HG02840 (cell line): ENCODE results near the gene IL6R.

ENCODE experiments used
- ATAC-seq: cut with Tn5 transposase; IDR thresholded peaks from one replicate; pipeline ENCODE4 v1.9.1; 2021; ENCODE audit warnings: mild to moderate bottlenecking, moderate library complexity, moderate number of reproducible peaks; ENCODE audit not compliant: unreplicated experiment, low FRiP score

IL6R gene

DNA sequence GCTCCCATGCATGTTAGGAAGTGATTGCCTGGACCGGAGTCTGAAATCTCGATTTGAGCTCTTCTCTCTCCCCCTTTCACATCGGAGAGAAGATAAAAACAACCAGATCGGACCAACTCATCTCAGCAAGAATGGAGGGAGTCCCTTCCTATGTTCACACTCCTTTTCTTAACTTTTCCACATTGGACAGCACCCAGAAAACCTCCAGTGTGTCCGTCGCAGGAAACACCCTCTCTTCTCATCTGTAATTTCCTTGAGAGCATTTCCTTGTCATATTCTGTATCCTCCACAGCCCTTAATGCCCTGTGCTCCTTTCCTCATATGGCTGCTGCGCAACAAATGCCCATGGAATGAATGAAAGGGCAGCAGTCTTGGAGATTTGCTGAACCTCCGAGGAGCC lies 95.4 kb downstream of the IL6R start:
- ATAC-seq, result no peak

DNA sequence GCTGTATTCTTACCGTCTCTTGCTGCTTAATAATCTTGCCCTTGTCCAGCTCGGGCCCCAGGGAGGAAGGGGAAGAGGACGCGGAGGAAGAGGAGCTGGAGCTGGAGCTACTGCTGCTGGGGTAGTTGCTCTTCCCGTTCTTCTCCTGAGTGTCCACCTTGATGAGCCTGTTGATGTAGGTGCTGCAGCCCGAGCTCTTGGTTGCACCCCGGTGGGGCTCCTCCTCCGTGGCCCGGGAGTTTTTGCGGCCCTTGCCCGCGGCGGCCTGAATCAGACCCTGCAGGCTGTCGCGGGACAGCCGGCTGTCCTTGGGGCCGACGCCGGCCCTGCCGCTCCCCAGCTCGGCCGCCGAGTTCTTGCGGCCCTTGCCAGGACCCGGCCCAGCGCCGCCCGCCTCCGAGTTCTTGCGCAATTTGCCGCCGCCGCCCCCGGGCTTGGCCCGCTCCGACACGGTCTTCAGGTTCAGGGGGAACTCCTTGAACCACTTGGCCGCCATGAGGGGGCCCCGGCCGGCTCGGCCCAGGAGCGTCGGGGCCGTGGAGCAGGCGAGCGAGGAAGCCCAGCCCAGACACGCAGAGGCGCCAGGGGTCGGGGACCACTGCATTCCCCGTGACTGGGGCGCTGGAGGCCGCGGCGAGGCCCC lies 96.4 kb downstream of the IL6R start:
- no peak for ATAC-seq

DNA sequence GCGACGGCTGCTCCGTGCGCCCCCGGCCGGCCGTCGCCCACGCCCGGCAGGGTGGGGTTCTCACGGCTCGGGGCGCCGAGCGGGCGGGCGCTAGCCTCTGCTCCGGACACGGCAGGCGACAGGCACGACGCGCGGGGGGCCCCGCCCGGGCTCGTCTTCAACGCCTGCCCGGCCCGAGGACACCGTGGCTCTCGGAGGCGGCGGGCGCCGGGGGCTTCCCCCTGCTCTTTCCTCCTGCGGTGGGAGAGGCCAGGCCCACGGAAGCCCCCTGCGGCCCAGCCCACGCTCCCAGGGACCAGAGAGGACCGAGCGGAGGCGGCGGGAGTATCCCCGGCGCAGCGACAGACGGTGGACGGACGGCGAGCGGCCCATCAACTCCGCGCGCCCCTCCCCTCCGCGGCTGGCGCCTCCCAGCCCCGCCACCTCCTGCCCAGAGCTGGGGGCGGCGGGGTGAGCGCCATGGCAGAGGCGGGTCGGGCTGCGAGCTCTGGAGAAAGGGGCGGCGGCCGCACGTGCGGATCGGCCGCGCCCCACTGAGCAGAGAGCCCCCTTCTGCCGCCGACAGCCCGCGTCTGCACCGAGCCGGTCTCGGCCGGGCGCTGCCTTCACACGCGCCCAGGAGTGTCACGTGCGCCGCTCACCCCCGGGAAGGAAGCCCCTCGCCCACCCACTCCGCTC lies 97.1 kb downstream of the IL6R start, which contains the start of the genes SHE and TDRD10:
Gene SHE (minus strand): TSS at position 347 of the 678 bp plus-strand sequence. CDS start 386 bp downstream, outside the sequence.
Gene TDRD10 (plus strand): TSS at position 154 of the 678 bp plus-strand sequence. CDS start 4,685 bp downstream, outside the sequence.
- ATAC-seq, result no peak

DNA sequence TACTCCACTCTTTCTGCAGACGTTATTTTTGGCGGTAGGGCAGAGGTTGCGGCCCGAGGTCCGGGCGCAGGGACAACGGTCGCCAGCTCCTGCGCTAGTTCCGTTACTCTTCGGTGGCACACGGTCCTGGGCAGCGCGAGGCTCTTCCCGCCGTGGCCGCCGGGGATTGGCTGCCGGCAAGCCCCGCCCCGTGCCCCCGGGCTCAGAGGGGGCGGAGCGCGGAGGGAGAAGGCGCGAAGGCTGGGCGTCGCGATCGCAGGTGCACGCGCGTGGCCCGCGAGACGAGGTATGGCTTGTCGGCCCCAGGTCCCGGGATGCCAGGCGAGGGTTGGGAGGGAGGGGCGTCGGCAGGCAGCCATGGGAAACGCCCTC lies 97.6 kb downstream of the IL6R start:
- ATAC-seq, result no peak

DNA sequence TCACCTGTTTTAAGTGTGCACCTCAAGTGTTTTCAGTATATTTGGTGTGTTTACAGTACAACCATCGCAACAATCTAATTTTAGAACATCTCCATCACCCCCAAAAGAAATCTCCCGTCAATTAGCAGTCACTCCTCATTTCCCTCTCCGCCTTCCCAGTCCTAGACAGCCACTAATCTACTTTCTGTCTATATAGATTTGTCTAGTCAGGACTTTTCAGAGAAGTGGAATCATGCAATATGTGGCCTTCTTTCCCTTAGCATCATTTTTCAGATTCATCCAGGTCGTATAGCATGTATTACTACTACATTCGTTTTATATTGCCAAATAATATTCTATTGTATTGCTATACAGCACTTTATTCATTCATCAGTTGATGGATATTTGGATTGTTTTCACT lies 98.8 kb downstream of the IL6R start:
- ATAC-seq, result no peak

DNA sequence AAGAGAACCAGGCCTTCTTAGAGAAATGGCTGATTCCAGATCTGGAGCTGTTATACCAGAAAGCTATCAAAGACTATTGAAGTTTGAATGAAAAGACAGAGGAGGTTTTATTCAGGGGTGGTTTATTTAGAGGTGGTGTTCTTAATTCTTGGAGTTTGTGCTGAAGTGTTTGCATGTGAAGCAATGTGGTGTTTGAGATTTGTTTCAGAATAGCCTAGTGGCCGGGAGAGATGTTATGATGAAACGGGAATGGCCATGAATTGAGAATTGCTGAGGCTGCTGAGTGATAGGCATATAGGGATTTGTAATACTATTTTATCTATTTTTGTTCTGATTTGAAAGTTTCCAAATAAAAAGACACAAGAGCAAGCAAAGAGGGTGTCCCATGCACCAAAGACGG lies 107.6 kb downstream of the IL6R start:
- ATAC-seq, result no peak

DNA sequence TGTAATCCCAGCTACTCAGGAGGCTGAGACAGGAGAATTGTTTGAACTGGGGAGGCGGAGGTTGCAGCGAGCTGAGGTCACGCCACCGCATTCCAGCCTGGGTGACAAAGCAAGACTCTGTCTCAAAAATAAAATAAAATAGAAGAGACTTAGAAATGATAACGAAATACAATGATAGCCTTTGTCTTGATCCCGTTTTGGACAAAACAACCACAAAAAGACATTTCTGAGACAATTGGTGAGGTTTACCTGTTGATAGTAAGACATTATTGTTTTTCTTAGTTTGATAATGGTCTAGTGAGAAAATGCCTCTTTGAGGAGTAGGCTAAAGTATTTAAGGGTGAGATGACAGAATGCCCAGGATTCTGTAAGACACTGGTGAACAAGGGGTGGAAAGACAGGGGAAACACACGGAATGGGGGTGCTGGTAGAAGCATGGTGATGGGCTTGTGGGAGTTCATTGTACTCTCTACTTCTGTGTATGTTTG lies 109.0 kb downstream of the IL6R start:
- ATAC-seq, result no peak

DNA sequence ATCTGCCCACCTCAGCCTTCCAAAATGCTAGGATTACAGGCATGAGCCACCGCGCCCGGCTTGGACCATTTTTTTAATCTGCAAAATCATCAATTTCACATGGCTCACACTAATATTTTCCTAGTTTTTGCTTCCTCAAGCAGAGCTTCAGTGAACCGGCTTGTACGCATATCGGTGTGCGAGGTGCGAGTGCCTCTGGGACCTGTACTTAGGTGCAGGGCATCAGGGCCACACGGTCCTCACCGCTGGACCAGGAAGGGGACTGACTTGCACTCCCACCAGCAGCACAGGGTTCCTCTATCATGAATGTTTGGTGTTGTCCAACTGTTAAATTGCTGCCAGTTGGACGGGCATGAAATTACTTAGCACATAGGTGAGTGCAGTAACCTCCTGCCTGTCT lies 112.5 kb downstream of the IL6R start:
- ATAC-seq, result no peak
